HG02763 (cell line): ENCODE data around the gene MTHFD1L.
"Not testable (repeated sequence)": the region's sequence is repeated elsewhere in the genome, so short reads cannot be mapped to it uniquely, and the experiment has no call there.

Experiments used
- ATAC-seq: cut with Tn5 transposase; IDR thresholded peaks from one replicate; pipeline ENCODE4 v1.9.1; 2021; ENCODE audit warnings: mild to moderate bottlenecking, moderate library complexity; ENCODE audit not compliant: unreplicated experiment

The MTHFD1L gene

GRCh38 chr6:150865406-150866146 is at the start of gene MTHFD1L:
Gene MTHFD1L, plus strand, starts transcription at chr6:150865702. Its CDS starts 121 bp downstream, at chr6:150865823.
- ATAC-seq = peak; percentile 74

- ATAC-seq = not testable (repeated sequence)
These were observed 48.9 kb upstream of the MTHFD1L start for GRCh38 chr6:150816554-150816953.

- ATAC-seq = no peak
These were observed 42.6 kb upstream of the MTHFD1L start for GRCh38 chr6:150822932-150823331.

- ATAC-seq = no peak
These were observed 38.7 kb upstream of the MTHFD1L start for GRCh38 chr6:150826788-150827187.

- not testable (repeated sequence) for ATAC-seq
These were observed 37.4 kb upstream of the MTHFD1L start for GRCh38 chr6:150828107-150828506.

- ATAC-seq = no peak
These were observed 34.9 kb upstream of the MTHFD1L start for GRCh38 chr6:150830439-150831165.

- no peak for ATAC-seq
These were observed 33.9 kb upstream of the MTHFD1L start for GRCh38 chr6:150831577-150831976.

- no peak for ATAC-seq
These were observed 29.9 kb upstream of the MTHFD1L start for GRCh38 chr6:150835620-150836019.

- no peak for ATAC-seq
These were observed 25.3 kb upstream of the MTHFD1L start for GRCh38 chr6:150840185-150840584.

GRCh38 chr6:150841189-150841588 is 24.3 kb upstream of the MTHFD1L start:
- ATAC-seq = no peak

GRCh38 chr6:150841697-150842096 is 23.8 kb upstream of the MTHFD1L start:
- no peak for ATAC-seq

GRCh38 chr6:150844371-150844770 is 21.1 kb upstream of the MTHFD1L start:
- ATAC-seq = no peak

- no peak for ATAC-seq
These were observed 18.9 kb upstream of the MTHFD1L start for GRCh38 chr6:150846641-150847040.

GRCh38 chr6:150848400-150848799 is 17.1 kb upstream of the MTHFD1L start:
- ATAC-seq = no peak

- not testable (repeated sequence) for ATAC-seq
These were observed 11.1 kb upstream of the MTHFD1L start for GRCh38 chr6:150854392-150854791.

- ATAC-seq = not testable (repeated sequence)
These were observed 10.3 kb upstream of the MTHFD1L start for GRCh38 chr6:150855171-150855570.

- no peak for ATAC-seq
These were observed 8.2 kb upstream of the MTHFD1L start for GRCh38 chr6:150857062-150857944.

GRCh38 chr6:150857945-150858308 is 7.6 kb upstream of the MTHFD1L start:
- ATAC-seq = no peak

GRCh38 chr6:150861448-150862168 is 3.9 kb upstream of the MTHFD1L start:
- not testable (repeated sequence) for ATAC-seq

GRCh38 chr6:150863213-150863928 is 2.1 kb upstream of the MTHFD1L start:
- ATAC-seq = no peak
